ENCODE data around the gene CACNA1I. TPM values are rescaled to one million over a fixed set of nuclear protein-coding genes. Genes with fewer than 3 reads are reported as not detected.

Gene CACNA1I
- total RNA-seq, 6 experiments from 2014 or later: 0.06 TPM; not detected in 5

- intact Hi-C loops (cut with DNase I): no loop called here
- no peak for TF ChIP-seq POLR2A (IDR thresholded peaks at IDR 0.05)
- no peak for TF ChIP-seq CTCF (IDR thresholded peaks at IDR 0.05)
- H3K36me3 ChIP-seq: no peaks in the 10 kb centered on the region
- H3K27ac ChIP-seq: no peak overlapping the region
- H3K4me1 ChIP-seq: no peaks in the 10 kb centered on the region
- ATAC-seq: peak in 1 of 4 donors; percentile 3
- no peak overlapping the region for H3K4me3 ChIP-seq
- WGBS (ENCODE audit: insufficient coverage, low coverage, low lambda C conversion rate, missing lambda C conversion rate): no CpG with 5 or more reads among the region's 12 CpGs
- DNase-seq: no peak
- no peaks in the 10 kb centered on the region for H3K9me3 ChIP-seq
- no peaks in the 10 kb centered on the region for H3K27me3 ChIP-seq
Observed at GRCh38 chr22:39677967-39678366, 107.4 kb downstream of the CACNA1I start.

GRCh38 chr22:39678862-39679490 is 108.4 kb downstream of the CACNA1I start:
- no peak for ATAC-seq
- no CpG with 5 or more reads among the region's 47 CpGs for whole genome bisulfite sequencing (ENCODE audit: insufficient coverage, low coverage, low lambda C conversion rate, missing lambda C conversion rate)

GRCh38 chr22:39679652-39680051 is 109.1 kb downstream of the CACNA1I start:
- intact Hi-C loops (cut with DNase I): no loop called here
- TF ChIP-seq CTCF (IDR thresholded peaks at IDR 0.05) (no peak), POLR2A (IDR thresholded peaks at IDR 0.05) (no peak)
- Histone ChIP-seq H3K27me3 (no peaks in the 10 kb centered on the region), H3K36me3 (no peaks in the 10 kb centered on the region), H3K4me1 (no peaks in the 10 kb centered on the region), H3K27ac (no peak overlapping the region), H3K9me3 (no peaks in the 10 kb centered on the region), H3K4me3 (no peak overlapping the region)
- WGBS (ENCODE audit: insufficient coverage, low coverage, low lambda C conversion rate, missing lambda C conversion rate): no CpG with 5 or more reads among the region's 17 CpGs
- no peak for ATAC-seq
- DNase-seq: no peak

More at GRCh38 chr22:39678862-39679490, 108.4 kb downstream of the CACNA1I start:
- Histone ChIP-seq H3K4me1 (no peaks in the 10 kb centered on the region), H3K36me3 (no peaks in the 10 kb centered on the region), H3K9me3 (no peaks in the 10 kb centered on the region), H3K4me3 (no peak overlapping the region), H3K27me3 (no peaks in the 10 kb centered on the region), H3K27ac (no peak overlapping the region)
- TF ChIP-seq CTCF (IDR thresholded peaks at IDR 0.05) (no peak), POLR2A (IDR thresholded peaks at IDR 0.05) (no peak)
- intact Hi-C loops (cut with DNase I): no loop called here
- DNase-seq: no peak

- WGBS (ENCODE audit: insufficient coverage, low coverage, low lambda C conversion rate, missing lambda C conversion rate): no CpG with 5 or more reads among the region's 9 CpGs
- intact Hi-C loops (cut with DNase I): no loop called here
Observed at GRCh38 chr22:39680486-39680885, 109.9 kb downstream of the CACNA1I start.

More at GRCh38 chr22:39680486-39680885, 109.9 kb downstream of the CACNA1I start:
- no peak for TF ChIP-seq CTCF (IDR thresholded peaks at IDR 0.05)
- no peak for TF ChIP-seq POLR2A (IDR thresholded peaks at IDR 0.05)
- no peaks in the 10 kb centered on the region for H3K36me3 ChIP-seq
- DNase-seq (no peak), ATAC-seq (no peak)
- H3K9me3 ChIP-seq: no peaks in the 10 kb centered on the region
- H3K4me1 ChIP-seq: no peaks in the 10 kb centered on the region
- no peak overlapping the region for H3K4me3 ChIP-seq
- H3K27me3 ChIP-seq: no peaks in the 10 kb centered on the region
- H3K27ac ChIP-seq: no peak overlapping the region
